Natural killer cell (primary cell): ENCODE data around the gene ERBB4. TPM values are rescaled to one million over a fixed set of nuclear protein-coding genes. Genes with fewer than 3 reads are reported as not detected.

Experiments
- ATAC-seq, 3 donors: fragments of 150-1000 bp in 2 of 3; fragments of 200-7000 bp in 1 of 3; cut with Tn5 transposase; 1 replicate in 1 of 3; 2 replicates in 2 of 3; pipeline ENCODE4 v1.10.0; 2021; ENCODE audit warnings: mild to moderate bottlenecking in 2 of 3, moderate library complexity in 2 of 3
- DNase-seq, 2 donors: peaks; one replicate each; pipeline versions ENCODE4 v3.0.0 to v3.0.0-alpha.2; 2013 to 2021; ENCODE audit warnings: mixed read lengths in 1 of 2
- H3K27ac ChIP-seq: one replicate; pipeline ENCODE4 v1.5.1; 2013; ENCODE audit warnings: mild to moderate bottlenecking, low read length
- H3K27me3 ChIP-seq: one replicate; pipeline ENCODE4 v1.6.1; 2013; ENCODE audit warnings: low read length; ENCODE audit not compliant: control insufficient read depth, insufficient read depth
- H3K36me3 ChIP-seq: one replicate; pipeline ENCODE4 v1.6.1; 2013; ENCODE audit warnings: low read length; ENCODE audit not compliant: control insufficient read depth, insufficient read depth
- H3K4me1 ChIP-seq: one replicate; pipeline ENCODE4 v1.6.1; 2013; ENCODE audit warnings: low read length; ENCODE audit not compliant: control insufficient read depth, insufficient read depth
- H3K4me3 ChIP-seq: one replicate; pipeline ENCODE4 v1.5.1; 2013; ENCODE audit warnings: low read length
- H3K9me3 ChIP-seq: one replicate; pipeline ENCODE4 v1.6.1; 2013; ENCODE audit warnings: low read length; ENCODE audit not compliant: control insufficient read depth, insufficient read depth
- H3K27ac Mint-ChIP-seq, 2 donors: one replicate each; pipeline ENCODE4 v1.8.0; 2022; ENCODE audit warnings: mild to moderate bottlenecking in 2 of 2, mixed read lengths in 2 of 2, moderate library complexity in 1 of 2
- H3K27me3 Mint-ChIP-seq, 2 donors: one replicate each; pipeline ENCODE4 v1.8.0; 2022; ENCODE audit warnings: low read depth in 2 of 2, mixed read lengths in 2 of 2
- H3K36me3 Mint-ChIP-seq: one replicate; pipeline ENCODE4 v1.8.0; 2022; ENCODE audit warnings: mixed read lengths
- H3K4me1 Mint-ChIP-seq, 2 donors: one replicate each; pipeline ENCODE4 v1.8.0; 2022; ENCODE audit warnings: mixed read lengths in 2 of 2
- H3K4me3 Mint-ChIP-seq: one replicate; pipeline ENCODE4 v1.8.0; 2022; ENCODE audit warnings: mild to moderate bottlenecking, moderate library complexity, mixed read lengths
- H3K9me3 Mint-ChIP-seq, 2 donors: one replicate each; pipeline ENCODE4 v1.8.0; 2022; ENCODE audit warnings: mixed read lengths in 2 of 2
- CTCF ChIP-seq: fragments of 200-600 bp; IDR thresholded peaks from one replicate; pipeline ENCODE4 v1.8.0; 2022; ENCODE audit warnings: antibody characterized with exemption
- WGBS: methylation state at CpG from one replicate; pipeline ENCODE4 v1.1.7; 2013; ENCODE audit warnings: missing lambda C conversion rate; ENCODE audit not compliant: insufficient coverage; 5-methylcytosine and 5-hydroxymethylcytosine counted together
- intact Hi-C: fragments of 100-400 bp; cut with micrococcal nuclease; formaldehyde crosslinking; loops from one replicate; pipeline ENCODE4 v1.14.2; 2022
- total RNA-seq, 4 donors: library from RNA; stranded (reverse); fragments of 120-200 nt in 1 of 4; gene quantifications; one replicate each; pipeline versions ENCODE4 v1.2.3 to v1.2.4, GENCODE V29; 2013 to 2022

The ERBB4 gene
- total RNA-seq, 3 donors from 2014 or later (not counting 1 experiment from before 2014, with no cell fraction given): 0.08 TPM; not detected in 2

GRCh38 chr2:211329882-211330281 lies 1208.7 kb downstream of the ERBB4 start:
- Mint-ChIP-seq H3K9me3 (peaks cover under 1 to 2% of the 10 kb centered on the region in 2 donors), H3K27me3 (no peaks in the 10 kb centered on the region), H3K4me3 (no peak overlapping the region), H3K36me3 (no peaks in the 10 kb centered on the region), H3K4me1 (no peaks in the 10 kb centered on the region), H3K27ac (no peak overlapping the region)
- Histone ChIP-seq H3K4me3 (no peak overlapping the region), H3K27me3 (no peaks in the 10 kb centered on the region), H3K4me1 (no peaks in the 10 kb centered on the region), H3K27ac (no peak overlapping the region), H3K36me3 (no peaks in the 10 kb centered on the region), H3K9me3 (no peaks in the 10 kb centered on the region)
- TF ChIP-seq CTCF: no peak
- ATAC-seq (no peak), DNase-seq (no peak)
- intact Hi-C loops: no loop called here
- 90% methylated on average over 10 of the region's 10 CpGs for WGBS

- Mint-ChIP-seq H3K4me1 (no peaks in the 10 kb centered on the region), H3K4me3 (no peak overlapping the region), H3K27me3 (no peaks in the 10 kb centered on the region), H3K9me3 (peaks cover 5 to 6% of the 10 kb centered on the region in 2 donors), H3K27ac (no peak overlapping the region), H3K36me3 (no peaks in the 10 kb centered on the region)
- no peaks in the 10 kb centered on the region for H3K36me3 ChIP-seq
- TF ChIP-seq CTCF: no peak
- ATAC-seq: no peak
- no peak overlapping the region for H3K27ac ChIP-seq
- WGBS: 86% methylated on average over 4 of the region's 4 CpGs
- H3K4me3 ChIP-seq: no peak overlapping the region
- DNase-seq: no peak
- H3K9me3 ChIP-seq: no peaks in the 10 kb centered on the region
- H3K27me3 ChIP-seq: no peaks in the 10 kb centered on the region
- intact Hi-C loops: no loop called here
- H3K4me1 ChIP-seq: no peaks in the 10 kb centered on the region
Measured at GRCh38 chr2:211329421-211329820, 1209.2 kb downstream of the ERBB4 start.

- Histone ChIP-seq H3K4me3 (no peak overlapping the region), H3K27me3 (no peaks in the 10 kb centered on the region), H3K4me1 (no peaks in the 10 kb centered on the region), H3K36me3 (no peaks in the 10 kb centered on the region), H3K27ac (no peak overlapping the region), H3K9me3 (no peaks in the 10 kb centered on the region)
- no peaks in the 10 kb centered on the region for H3K27me3 Mint-ChIP-seq
- no peaks in the 10 kb centered on the region for H3K36me3 Mint-ChIP-seq
- ATAC-seq (no peak), DNase-seq (no peak)
- WGBS: no CpG with 5 or more reads among the region's 2 CpGs
- peaks cover 9 to 15% of the 10 kb centered on the region in 2 donors for H3K9me3 Mint-ChIP-seq
- intact Hi-C loops: no loop called here
- no peaks in the 10 kb centered on the region for H3K4me1 Mint-ChIP-seq
- H3K27ac Mint-ChIP-seq: no peak overlapping the region
- no peak overlapping the region for H3K4me3 Mint-ChIP-seq
- TF ChIP-seq CTCF: no peak
Measured at GRCh38 chr2:211328126-211328525, 1210.5 kb downstream of the ERBB4 start.
